Activated naive CD4-positive, alpha-beta T cell treated with anti-CD3 and anti-CD28 coated beads, Interleukin-2, amount 50 U/mL, for 24 hours (primary cell): Measurements from ENCODE around the gene FTH1.
"Not testable (repeated sequence)": the region's sequence is repeated elsewhere in the genome, so short reads cannot be mapped to it uniquely, and the experiment has no call there.

Source experiments
- H3K27ac Mint-ChIP-seq: one replicate; pipeline ENCODE4 v1.8.0; 2021; ENCODE audit warnings: mild to moderate bottlenecking, mixed read lengths
- H3K27me3 Mint-ChIP-seq: one replicate; pipeline ENCODE4 v1.8.0; 2021; ENCODE audit warnings: mixed read lengths
- H3K36me3 Mint-ChIP-seq: one replicate; pipeline ENCODE4 v1.8.0; 2021; ENCODE audit warnings: mixed read lengths
- H3K4me1 Mint-ChIP-seq: one replicate; pipeline ENCODE4 v1.8.0; 2021; ENCODE audit warnings: mixed read lengths
- H3K4me3 Mint-ChIP-seq: one replicate; pipeline ENCODE4 v1.8.0; 2021; ENCODE audit warnings: mild to moderate bottlenecking, mixed read lengths
- H3K9me3 Mint-ChIP-seq: one replicate; pipeline ENCODE4 v1.8.0; 2021; ENCODE audit warnings: mixed read lengths

The FTH1 gene

GRCh38 chr11:61971248-61972111 lies 4.0 kb upstream of the FTH1 start:
- peaks cover 53% of the 10 kb centered on the region for H3K4me1 Mint-ChIP-seq

GRCh38 chr11:61969838-61970662 lies 2.6 kb upstream of the FTH1 start:
- Mint-ChIP-seq H3K4me3 (no peak overlapping the region), H3K9me3 (no peaks in the 10 kb centered on the region), H3K36me3 (peaks cover 4% of the 10 kb centered on the region), H3K27me3 (no peaks in the 10 kb centered on the region), H3K4me1 (peaks cover 61% of the 10 kb centered on the region), H3K27ac (peak overlapping the region; percentile 1)

More at GRCh38 chr11:61971248-61972111, 4.0 kb upstream of the FTH1 start:
- H3K36me3 Mint-ChIP-seq: no peaks in the 10 kb centered on the region
- no peaks in the 10 kb centered on the region for H3K9me3 Mint-ChIP-seq
- peak overlapping the region; percentile 95 for H3K27ac Mint-ChIP-seq
- no peaks in the 10 kb centered on the region for H3K27me3 Mint-ChIP-seq
- H3K4me3 Mint-ChIP-seq: peak overlapping the region; percentile 40

- H3K27me3 Mint-ChIP-seq: no peaks in the 10 kb centered on the region
- peaks cover 68% of the 10 kb centered on the region for H3K4me1 Mint-ChIP-seq
- H3K4me3 Mint-ChIP-seq: peak overlapping the region; percentile 51
- peak overlapping the region; percentile 25 for H3K27ac Mint-ChIP-seq
- no peaks in the 10 kb centered on the region for H3K9me3 Mint-ChIP-seq
- peaks cover 9% of the 10 kb centered on the region for H3K36me3 Mint-ChIP-seq
These were observed 1.9 kb upstream of the FTH1 start for GRCh38 chr11:61969391-61969758.

GRCh38 chr11:61968758-61969390 lies 1.4 kb upstream of the FTH1 start:
- no peaks in the 10 kb centered on the region for H3K9me3 Mint-ChIP-seq
- H3K27ac Mint-ChIP-seq: peak overlapping the region; percentile 95
- peaks cover 73% of the 10 kb centered on the region for H3K4me1 Mint-ChIP-seq
- H3K4me3 Mint-ChIP-seq: peak overlapping the region; percentile 90
- H3K36me3 Mint-ChIP-seq: peaks cover 14% of the 10 kb centered on the region
- no peaks in the 10 kb centered on the region for H3K27me3 Mint-ChIP-seq

GRCh38 chr11:61967924-61968757 lies 707 bp upstream of the FTH1 start:
- Mint-ChIP-seq H3K36me3 (peaks cover 18% of the 10 kb centered on the region), H3K27me3 (no peaks in the 10 kb centered on the region), H3K27ac (peak overlapping the region; percentile 74), H3K9me3 (no peaks in the 10 kb centered on the region), H3K4me3 (peak overlapping the region; percentile 90), H3K4me1 (peaks cover 75% of the 10 kb centered on the region)

- H3K9me3 Mint-ChIP-seq: no peaks in the 10 kb centered on the region
- H3K36me3 Mint-ChIP-seq: peaks cover 18% of the 10 kb centered on the region
- peak overlapping the region; percentile 90 for H3K4me3 Mint-ChIP-seq
These were observed 709 bp downstream of the FTH1 start for GRCh38 chr11:61966734-61967115.

GRCh38 chr11:61964666-61965271 lies 2.7 kb downstream of the FTH1 start:
- not testable (repeated sequence) for H3K9me3 Mint-ChIP-seq, H3K27me3 Mint-ChIP-seq
- peaks cover 18% of the 10 kb centered on the region for H3K36me3 Mint-ChIP-seq
- H3K4me1 Mint-ChIP-seq: peaks cover 53% of the 10 kb centered on the region
- H3K4me3 Mint-ChIP-seq: peak overlapping the region; percentile 90
- peak overlapping the region; percentile 91 for H3K27ac Mint-ChIP-seq

More at GRCh38 chr11:61966734-61967115, 709 bp downstream of the FTH1 start:
- Mint-ChIP-seq H3K27me3 (no peaks in the 10 kb centered on the region), H3K27ac (peak overlapping the region; percentile 70), H3K4me1 (peaks cover 71% of the 10 kb centered on the region)

- H3K27ac Mint-ChIP-seq: peak overlapping the region; percentile 79
- H3K36me3 Mint-ChIP-seq: peaks cover 18% of the 10 kb centered on the region
- H3K9me3 Mint-ChIP-seq: no peaks in the 10 kb centered on the region
- H3K4me1 Mint-ChIP-seq: peaks cover 48% of the 10 kb centered on the region
- no peaks in the 10 kb centered on the region for H3K27me3 Mint-ChIP-seq
- peak overlapping the region; percentile 90 for H3K4me3 Mint-ChIP-seq
These were observed 3.3 kb downstream of the FTH1 start for GRCh38 chr11:61964058-61964665.

- H3K4me3 Mint-ChIP-seq: peak overlapping the region; percentile 90
- no peaks in the 10 kb centered on the region for H3K27me3 Mint-ChIP-seq
- H3K27ac Mint-ChIP-seq: peak overlapping the region; percentile 79
- no peaks in the 10 kb centered on the region for H3K9me3 Mint-ChIP-seq
- H3K36me3 Mint-ChIP-seq: peaks cover 18% of the 10 kb centered on the region
- peaks cover 45% of the 10 kb centered on the region for H3K4me1 Mint-ChIP-seq
These were observed 4.0 kb downstream of the FTH1 start for GRCh38 chr11:61963282-61964057.

- Mint-ChIP-seq H3K27me3 (no peaks in the 10 kb centered on the region), H3K4me3 (no peak overlapping the region), H3K9me3 (no peaks in the 10 kb centered on the region), H3K36me3 (peaks cover 18% of the 10 kb centered on the region), H3K27ac (no peak overlapping the region), H3K4me1 (peaks cover 42% of the 10 kb centered on the region)
These were observed 4.5 kb downstream of the FTH1 start for GRCh38 chr11:61963016-61963281.

GRCh38 chr11:61962213-61963015 lies 5.0 kb downstream of the FTH1 start:
- peak overlapping the region; percentile 26 for H3K4me3 Mint-ChIP-seq
- peaks cover 18% of the 10 kb centered on the region for H3K36me3 Mint-ChIP-seq
- H3K4me1 Mint-ChIP-seq: peaks cover 42% of the 10 kb centered on the region
- no peak overlapping the region for H3K27ac Mint-ChIP-seq
- H3K27me3 Mint-ChIP-seq: no peaks in the 10 kb centered on the region
- no peaks in the 10 kb centered on the region for H3K9me3 Mint-ChIP-seq

GRCh38 chr11:61961570-61962212 lies 5.7 kb downstream of the FTH1 start:
- H3K4me1 Mint-ChIP-seq: peaks cover 42% of the 10 kb centered on the region
- H3K27me3 Mint-ChIP-seq: no peaks in the 10 kb centered on the region
- H3K9me3 Mint-ChIP-seq: no peaks in the 10 kb centered on the region
- no peak overlapping the region for H3K27ac Mint-ChIP-seq
- no peak overlapping the region for H3K4me3 Mint-ChIP-seq
- H3K36me3 Mint-ChIP-seq: peaks cover 18% of the 10 kb centered on the region

- H3K9me3 Mint-ChIP-seq: no peaks in the 10 kb centered on the region
- H3K4me1 Mint-ChIP-seq: peaks cover 37% of the 10 kb centered on the region
- H3K27ac Mint-ChIP-seq: no peak overlapping the region
- H3K36me3 Mint-ChIP-seq: peaks cover 18% of the 10 kb centered on the region
- no peak overlapping the region for H3K4me3 Mint-ChIP-seq
- no peaks in the 10 kb centered on the region for H3K27me3 Mint-ChIP-seq
These were observed 6.9 kb downstream of the FTH1 start for GRCh38 chr11:61960532-61960931.
